LNCaP clone FGC (cell line): ENCODE measurements around the gene EIF2B5.
"Not testable (repeated sequence)": the region's sequence is repeated elsewhere in the genome, so short reads cannot be mapped to it uniquely, and the experiment has no call there.

Experiments used
- DNase-seq: peaks from one replicate; pipeline ENCODE4 v3.0.0-alpha.2; 2011; ENCODE audit warnings: low read depth
- H3K4me3 ChIP-seq: 2 replicates; pipeline ENCODE4 v1.5.1; 2011; ENCODE audit warnings: mild to moderate bottlenecking, low read depth, low read length, control low read depth
- TF ChIP-seq, protein P1 (sequence below): IDR thresholded peaks from 2 replicates; pipeline ENCODE4 v1.5.1; 2012; ENCODE audit warnings: mild to moderate bottlenecking; ENCODE audit not compliant: control insufficient read depth, insufficient read depth; ENCODE audit errors: extremely low read depth

The EIF2B5 gene

DNA sequence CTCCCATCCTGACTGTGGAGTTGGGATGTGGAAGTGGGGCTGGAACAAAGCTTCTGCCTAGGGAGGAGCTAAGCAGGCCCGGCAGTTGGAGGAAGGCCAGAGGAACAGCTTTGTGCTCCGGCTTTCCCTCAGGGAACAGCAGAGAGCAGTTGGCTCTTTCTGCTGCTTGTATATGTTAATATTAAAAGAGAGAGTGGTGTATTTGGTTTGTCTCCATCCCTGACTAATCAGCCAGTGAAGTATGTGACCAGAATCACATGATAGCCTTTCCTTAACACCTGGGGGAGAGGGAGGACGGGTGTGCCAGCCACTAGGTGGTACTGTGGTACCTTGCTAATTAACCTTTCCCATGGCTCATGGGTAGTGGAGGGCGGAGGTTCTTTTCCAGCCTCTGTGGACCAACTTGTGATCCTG is 10.0 kb downstream of the EIF2B5 start:
- TF ChIP-seq, protein P1, sequence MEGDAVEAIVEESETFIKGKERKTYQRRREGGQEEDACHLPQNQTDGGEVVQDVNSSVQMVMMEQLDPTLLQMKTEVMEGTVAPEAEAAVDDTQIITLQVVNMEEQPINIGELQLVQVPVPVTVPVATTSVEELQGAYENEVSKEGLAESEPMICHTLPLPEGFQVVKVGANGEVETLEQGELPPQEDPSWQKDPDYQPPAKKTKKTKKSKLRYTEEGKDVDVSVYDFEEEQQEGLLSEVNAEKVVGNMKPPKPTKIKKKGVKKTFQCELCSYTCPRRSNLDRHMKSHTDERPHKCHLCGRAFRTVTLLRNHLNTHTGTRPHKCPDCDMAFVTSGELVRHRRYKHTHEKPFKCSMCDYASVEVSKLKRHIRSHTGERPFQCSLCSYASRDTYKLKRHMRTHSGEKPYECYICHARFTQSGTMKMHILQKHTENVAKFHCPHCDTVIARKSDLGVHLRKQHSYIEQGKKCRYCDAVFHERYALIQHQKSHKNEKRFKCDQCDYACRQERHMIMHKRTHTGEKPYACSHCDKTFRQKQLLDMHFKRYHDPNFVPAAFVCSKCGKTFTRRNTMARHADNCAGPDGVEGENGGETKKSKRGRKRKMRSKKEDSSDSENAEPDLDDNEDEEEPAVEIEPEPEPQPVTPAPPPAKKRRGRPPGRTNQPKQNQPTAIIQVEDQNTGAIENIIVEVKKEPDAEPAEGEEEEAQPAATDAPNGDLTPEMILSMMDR: peak; percentile 85
- DNase-seq: peak; percentile 86
- H3K4me3 ChIP-seq: no peak overlapping the region

DNA sequence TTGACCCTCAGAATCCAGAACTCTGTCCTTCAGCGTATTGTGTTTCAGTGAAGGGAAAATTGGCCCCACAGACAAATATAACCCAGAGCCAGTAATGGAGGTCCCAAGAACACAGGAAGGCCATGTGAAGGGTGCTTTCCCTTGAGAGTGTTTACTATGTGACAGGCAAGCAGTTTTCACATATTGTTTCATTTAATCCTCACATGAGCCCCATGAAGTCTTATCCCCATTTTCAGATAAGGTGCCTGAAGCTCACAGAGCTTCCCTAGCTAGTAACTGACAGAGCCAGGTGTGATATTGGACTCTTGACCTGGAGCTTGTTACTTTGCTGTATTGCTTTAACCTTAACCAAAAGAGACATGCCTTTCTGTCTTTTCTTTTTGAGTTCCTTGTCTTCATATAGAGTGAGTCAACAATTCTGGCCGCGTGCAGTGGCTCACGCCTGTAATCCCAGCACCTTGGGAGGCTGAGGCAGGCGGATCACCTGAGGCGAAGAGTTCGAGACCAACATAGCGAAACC is 10.7 kb downstream of the EIF2B5 start:
- DNase-seq: no peak
- H3K4me3 ChIP-seq: no peak overlapping the region
- TF ChIP-seq, protein P1: no peak

DNA sequence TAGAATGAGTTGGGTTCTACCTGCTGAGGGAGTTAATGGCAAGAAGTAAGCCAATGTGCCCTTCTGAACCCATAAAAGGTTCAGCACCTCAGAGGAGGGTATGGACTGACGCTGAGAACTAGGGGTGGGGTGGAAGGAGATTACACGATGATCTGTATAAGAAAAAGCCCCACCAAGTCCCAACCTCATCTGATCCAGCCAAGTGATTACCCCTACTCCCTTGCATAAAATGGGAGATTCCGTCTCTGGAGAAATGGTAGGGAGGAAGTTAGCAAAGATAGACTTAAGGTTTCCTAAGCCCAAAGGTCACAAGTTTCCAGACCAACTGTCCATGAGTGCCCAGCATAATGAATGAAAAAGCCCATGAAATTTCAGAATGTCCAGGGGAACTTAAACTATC is 12.9 kb downstream of the EIF2B5 start:
- TF ChIP-seq, protein P1: no peak
- no peak for DNase-seq
- H3K4me3 ChIP-seq: no peak overlapping the region

DNA sequence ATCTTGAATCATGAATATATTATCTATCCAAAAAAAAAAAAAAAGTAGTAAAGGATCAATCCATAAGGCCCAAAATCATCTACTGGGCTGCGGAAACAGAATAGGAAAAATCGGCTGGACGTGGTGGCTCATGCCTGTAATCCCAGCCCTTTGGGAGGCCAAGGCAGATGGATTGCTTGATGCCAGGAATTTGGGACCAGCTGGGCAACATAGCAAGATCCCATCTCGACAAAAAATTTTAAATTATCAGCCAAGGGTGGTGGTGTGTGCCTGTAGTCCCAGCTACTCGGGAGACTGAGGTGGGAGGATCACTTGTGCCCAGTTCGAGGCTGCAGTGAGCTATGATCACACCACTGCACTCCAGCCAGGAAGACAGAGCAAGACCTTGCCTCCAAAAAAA is 14.0 kb downstream of the EIF2B5 start:
- no peak for DNase-seq
- TF ChIP-seq, protein P1: no peak

DNA sequence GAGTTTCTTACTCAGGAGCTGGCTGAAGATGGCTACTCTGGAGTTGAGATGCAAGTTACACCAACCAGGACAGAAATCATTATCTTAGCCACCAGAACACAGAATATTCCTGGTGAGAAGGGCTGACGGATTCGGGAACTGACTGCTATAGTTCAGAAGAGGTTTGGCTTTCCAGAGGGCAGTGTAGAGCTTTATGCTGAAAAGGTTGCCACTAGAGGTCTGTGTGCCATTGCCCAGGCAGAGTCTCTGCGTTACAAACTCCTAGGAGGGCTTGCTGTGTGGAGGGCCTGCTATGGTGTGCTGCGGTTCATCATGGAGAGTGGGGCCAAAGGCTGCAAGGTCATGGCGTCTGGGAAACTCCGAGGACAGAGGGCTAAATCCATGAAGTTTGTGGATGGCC is 14.6 kb downstream of the EIF2B5 start:
- not testable (repeated sequence) for H3K4me3 ChIP-seq, DNase-seq

More for the DNA sequence above, 14.0 kb downstream of the EIF2B5 start:
- no peak overlapping the region for H3K4me3 ChIP-seq

DNA sequence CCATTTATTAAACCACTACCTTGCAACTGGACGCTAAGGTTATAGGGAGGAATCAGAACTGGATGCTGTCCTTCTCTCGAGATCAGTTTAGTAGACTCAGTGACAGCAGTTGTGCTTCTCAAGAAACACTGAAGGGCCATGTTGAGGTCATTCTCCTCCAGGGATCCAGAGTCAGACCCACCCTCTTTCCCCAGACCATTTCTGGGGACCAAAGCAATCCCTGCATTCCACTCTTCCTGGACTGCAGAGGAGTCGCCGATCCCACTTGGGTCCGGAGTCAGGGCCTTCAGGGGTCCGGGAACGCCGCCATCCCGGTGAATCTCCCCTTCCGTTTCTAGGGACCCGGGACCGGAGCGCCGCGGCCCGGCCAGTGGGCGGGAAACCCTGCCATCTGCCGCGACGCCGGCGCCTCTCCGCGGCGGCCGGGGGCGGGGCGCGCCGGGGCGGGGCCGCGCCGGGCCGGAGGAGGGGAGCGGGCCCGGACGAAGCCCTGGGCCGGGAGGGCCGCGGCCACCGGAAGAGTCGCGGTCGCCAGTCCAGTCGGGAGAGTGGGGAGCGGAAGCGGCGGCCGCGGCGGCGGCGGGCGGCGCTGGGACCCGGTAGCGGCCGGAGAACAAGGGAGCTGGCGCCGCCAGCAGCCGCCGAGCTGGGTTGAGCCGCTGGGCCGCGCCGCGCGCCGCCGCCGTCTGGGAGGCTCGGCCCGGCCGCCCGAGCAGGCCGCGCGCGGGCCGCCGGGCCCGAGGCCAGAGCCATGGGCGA is 19.9 kb downstream of the EIF2B5 start, which contains the start of gene DVL3:
Gene DVL3 (plus strand): TSS at position 493 of the 759 bp plus-strand sequence. CDS start 259 bp downstream, at position 752.
- peak within 1 kb of the TSS; percentile 99 for H3K4me3 ChIP-seq
- no peak for DNase-seq

More for the DNA sequence above, 19.9 kb downstream of the EIF2B5 start, which contains the start of gene DVL3:
- TF ChIP-seq, protein P1: no peak
